AG20443 (cell line): ENCODE data around the gene EDN2.

Experiments
- DNase-seq: peaks from one replicate; pipeline ENCODE4 v3.0.0; 2012; ENCODE audit warnings: low spot score, mixed read lengths

EDN2 gene

GRCh38 chr1:41464885-41465284 is 19.6 kb downstream of the EDN2 start:
- DNase-seq, result no peak

- DNase-seq, result no peak
These were observed 21.0 kb downstream of the EDN2 start for GRCh38 chr1:41463516-41463915.

GRCh38 chr1:41462680-41463004 is 21.8 kb downstream of the EDN2 start:
- no peak for DNase-seq

- DNase-seq, result no peak
These were observed 22.4 kb downstream of the EDN2 start for GRCh38 chr1:41461790-41462679.

GRCh38 chr1:41456847-41457540 is 27.5 kb downstream of the EDN2 start:
- DNase-seq, result peak; percentile 71

- peak; percentile 76 for DNase-seq
These were observed 28.8 kb downstream of the EDN2 start for GRCh38 chr1:41455479-41456332.

- peak; percentile 48 for DNase-seq
These were observed 30.1 kb downstream of the EDN2 start for GRCh38 chr1:41454406-41454805.

- no peak for DNase-seq
These were observed 31.7 kb downstream of the EDN2 start for GRCh38 chr1:41452704-41453290.

GRCh38 chr1:41450747-41451285 is 33.7 kb downstream of the EDN2 start:
- no peak for DNase-seq

- DNase-seq, result no peak
These were observed 35.1 kb downstream of the EDN2 start for GRCh38 chr1:41449326-41449921.

GRCh38 chr1:41448821-41449220 is 35.7 kb downstream of the EDN2 start:
- DNase-seq, result peak; percentile 39

GRCh38 chr1:41447995-41448770 is 36.3 kb downstream of the EDN2 start:
- no peak for DNase-seq

GRCh38 chr1:41446851-41447610 is 37.5 kb downstream of the EDN2 start:
- DNase-seq, result no peak

- no peak for DNase-seq
These were observed 39.7 kb downstream of the EDN2 start for GRCh38 chr1:41444785-41445184.

GRCh38 chr1:41444246-41444645 is 40.2 kb downstream of the EDN2 start:
- DNase-seq, result no peak

GRCh38 chr1:41442697-41443251 is 41.7 kb downstream of the EDN2 start:
- peak; percentile 58 for DNase-seq

- no peak for DNase-seq
These were observed 44.0 kb downstream of the EDN2 start for GRCh38 chr1:41440321-41441085.

GRCh38 chr1:41439234-41439633 is 45.2 kb downstream of the EDN2 start:
- no peak for DNase-seq

- DNase-seq, result no peak
These were observed 45.8 kb downstream of the EDN2 start for GRCh38 chr1:41438711-41439110.
